Erythroblast (primary cell): ENCODE results near the gene LRP1B.

ENCODE experiments used
- GATA1 ChIP-seq: IDR thresholded peaks from 2 replicates; pipeline ENCODE4 v1.6.1; 2011; ENCODE audit warnings: low read depth, mild to moderate bottlenecking, control low read depth, low read length, moderate library complexity
- POLR2A ChIP-seq: IDR thresholded peaks from 2 replicates; pipeline ENCODE4 v1.6.1; 2011; ENCODE audit warnings: mild to moderate bottlenecking, low read length

DNA sequence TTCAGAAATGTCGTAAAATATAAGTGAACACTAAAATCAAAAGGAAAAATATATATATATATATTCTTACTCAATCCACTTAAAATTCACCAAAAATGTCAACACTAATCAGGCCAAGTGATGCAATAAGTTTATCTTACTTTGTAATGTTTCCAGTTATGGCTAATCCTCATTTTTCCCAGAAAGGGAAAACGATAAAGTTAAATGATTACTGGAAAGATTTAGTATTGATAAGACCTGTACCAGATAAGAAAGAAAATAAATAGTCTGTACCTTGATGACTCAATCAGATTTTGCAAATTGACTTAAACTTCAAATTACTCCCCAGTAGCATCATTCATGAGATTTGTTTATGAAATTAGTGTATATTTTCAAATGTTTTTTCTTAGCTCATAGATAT lies 407.0 kb downstream of the LRP1B start:
- no peak for TF ChIP-seq POLR2A
- no peak for TF ChIP-seq GATA1
